HT-29 (cell line): Measurements from ENCODE around the gene POTEM. TPM values are rescaled to one million over a fixed set of nuclear protein-coding genes. Genes with fewer than 3 reads are reported as not detected.
"Not testable (repeated sequence)": the region's sequence is repeated elsewhere in the genome, so short reads cannot be mapped to it uniquely, and the experiment has no call there.

Experiments
- DNase-seq: peaks from one replicate; pipeline ENCODE4 v3.0.0-alpha.2; 2015; ENCODE audit warnings: low spot score
- small RNA-seq: library from RNA; depleted of rRNA; stranded (forward); fragments of <200 nt; gene quantifications from one replicate; pipeline ENCODE3, GENCODE V24; 2014
- total RNA-seq: library from RNA; depleted of rRNA; stranded (reverse); fragments of >200 nt; shearing (Covaris generic); gene quantifications from 2 replicates; pipeline ENCODE4 v1.2.3, GENCODE V29; 2014

POTEM gene
- total RNA-seq, 1 experiment from 2014 or later: not detected

- not testable (repeated sequence) for DNase-seq
These were observed 69.7 kb downstream of the POTEM start for GRCh38 chr14:19036811-19037382.

GRCh38 chr14:19038060-19038664 is 70.9 kb downstream of the POTEM start:
- DNase-seq: not testable (repeated sequence)

GRCh38 chr14:19038785-19039184 is 71.6 kb downstream of the POTEM start:
- DNase-seq: not testable (repeated sequence)

- DNase-seq: not testable (repeated sequence)
These were observed 76.2 kb downstream of the POTEM start for GRCh38 chr14:19043384-19043783.

Small RNA genes within 50 kb of the gene (small RNA-seq; reads per million reads assigned to genes)
- not detected for gene RNU6-1239P
